ENCODE results near the gene ADSS1.

DNA sequence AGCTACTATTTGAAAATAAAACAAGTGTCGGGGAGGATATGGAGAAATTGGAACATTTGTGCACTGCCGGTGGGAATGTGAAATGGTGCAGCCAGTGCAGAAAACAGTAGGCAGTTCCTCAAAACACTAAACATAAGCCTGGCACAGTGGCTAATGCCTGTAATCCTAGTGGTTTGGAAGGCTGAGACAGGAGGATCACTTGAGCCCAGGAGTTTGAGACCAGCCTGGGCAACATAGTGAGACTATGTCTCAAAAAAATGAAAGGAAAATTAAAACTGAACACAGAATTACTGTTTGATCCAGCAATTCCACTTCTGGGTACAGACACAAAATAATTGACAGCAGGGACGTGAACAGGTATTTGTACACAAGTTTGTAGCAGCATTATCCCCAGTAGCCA, 41.5 kb downstream of the ADSS1 start:
- TF ChIP-seq, protein P1, sequence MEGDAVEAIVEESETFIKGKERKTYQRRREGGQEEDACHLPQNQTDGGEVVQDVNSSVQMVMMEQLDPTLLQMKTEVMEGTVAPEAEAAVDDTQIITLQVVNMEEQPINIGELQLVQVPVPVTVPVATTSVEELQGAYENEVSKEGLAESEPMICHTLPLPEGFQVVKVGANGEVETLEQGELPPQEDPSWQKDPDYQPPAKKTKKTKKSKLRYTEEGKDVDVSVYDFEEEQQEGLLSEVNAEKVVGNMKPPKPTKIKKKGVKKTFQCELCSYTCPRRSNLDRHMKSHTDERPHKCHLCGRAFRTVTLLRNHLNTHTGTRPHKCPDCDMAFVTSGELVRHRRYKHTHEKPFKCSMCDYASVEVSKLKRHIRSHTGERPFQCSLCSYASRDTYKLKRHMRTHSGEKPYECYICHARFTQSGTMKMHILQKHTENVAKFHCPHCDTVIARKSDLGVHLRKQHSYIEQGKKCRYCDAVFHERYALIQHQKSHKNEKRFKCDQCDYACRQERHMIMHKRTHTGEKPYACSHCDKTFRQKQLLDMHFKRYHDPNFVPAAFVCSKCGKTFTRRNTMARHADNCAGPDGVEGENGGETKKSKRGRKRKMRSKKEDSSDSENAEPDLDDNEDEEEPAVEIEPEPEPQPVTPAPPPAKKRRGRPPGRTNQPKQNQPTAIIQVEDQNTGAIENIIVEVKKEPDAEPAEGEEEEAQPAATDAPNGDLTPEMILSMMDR (IDR thresholded peaks at IDR 0.05) = no peak
- TF ChIP-seq POLR2A (IDR thresholded peaks at IDR 0.05) = no peak

All from esophagus squamous epithelium (tissue), 4 donors.